ENCODE data around the gene MAP4K4. TPM values are rescaled to one million over a fixed set of nuclear protein-coding genes. Genes with fewer than 3 reads are reported as not detected.

The MAP4K4 gene
- total RNA-seq, 1 experiment from 2014 or later: 132 TPM

GRCh38 chr2:101655702-101656422 lies 41.6 kb upstream of the MAP4K4 start:
- Mint-ChIP-seq H3K27ac (no peak overlapping the region; a peak in 1 of 7 replicates), H3K36me3 (ENCODE audit: insufficient read depth in 1 of 3, low read depth in 3 of 3) (peaks cover 0 to 4% (median 0%) of the 10 kb centered on the region in 3 experiments; a peak in 1 of 7 replicates), H3K9me3 (no peaks in the 10 kb centered on the region; a peak in 3 of 5 replicates), H3K4me1 (peaks cover 6 to 7% of the 10 kb centered on the region in 2 experiments; a peak in 2 of 4 replicates), H3K27me3 (ENCODE audit: low read depth) (no peaks in the 10 kb centered on the region), H3K4me3 (no peak overlapping the region)
- Histone ChIP-seq H3K27ac (ENCODE audit: insufficient read length, low read depth, low read length) (no peak overlapping the region), H4K20me1 (ENCODE audit: control insufficient read depth, insufficient read depth, insufficient read length) (no peaks in the 10 kb centered on the region), H3K56ac (ENCODE audit: insufficient read length, low read depth, low read length) (no peak overlapping the region), H3K27me3 (ENCODE audit: insufficient read depth, low read length) (no peaks in the 10 kb centered on the region), H2BK20ac (ENCODE audit: low read depth, low read length, poor library complexity, severe bottlenecking) (no peak overlapping the region), H3K9ac (ENCODE audit: extremely low read depth, insufficient read length, low read length) (no peak overlapping the region), H2BK15ac (ENCODE audit: low read depth, low read length) (no peak overlapping the region), H4K8ac (replicated peaks; ENCODE audit: insufficient read length, low read depth, low read length) (no peak overlapping the region), H3K23me2 (ENCODE audit: insufficient read length, low read depth, low read length, poor library complexity, severe bottlenecking) (peaks cover 1% of the 10 kb centered on the region), H3K4ac (ENCODE audit: low read depth, low read length) (no peak overlapping the region), H3K9me3 (ENCODE audit: control insufficient read depth, low read depth, low read length) (no peaks in the 10 kb centered on the region), H3K79me2 (ENCODE audit: insufficient read depth, low read length) (no peaks in the 10 kb centered on the region), H2BK5ac (ENCODE audit: insufficient read length, low read length) (no peak overlapping the region), H4K91ac (ENCODE audit: insufficient read length, low read depth, low read length) (no peak overlapping the region), H2AFZ (ENCODE audit: low read length) (no peak overlapping the region), H3K23ac (ENCODE audit: insufficient read length, low read depth, low read length) (no peak overlapping the region), H4K5ac (ENCODE audit: insufficient read length, low read depth, low read length) (no peak overlapping the region), H2AK5ac (ENCODE audit: insufficient read length, low read length) (no peak overlapping the region), H2BK12ac (ENCODE audit: insufficient read length, low read depth, low read length) (no peak overlapping the region), H3K4me1 (ENCODE audit: insufficient read depth, low read length) (no peaks in the 10 kb centered on the region), H3K14ac (ENCODE audit: insufficient read depth, low read length) (no peak overlapping the region), H3T11ph (ENCODE audit: low read length) (no peak overlapping the region), H3K79me1 (ENCODE audit: insufficient read depth, low read depth, low read length, poor library complexity, severe bottlenecking) (no peaks in the 10 kb centered on the region), H3K4me2 (ENCODE audit: insufficient read depth, insufficient read length, low read length) (no peak overlapping the region), H3K18ac (ENCODE audit: insufficient read length, low read depth, low read length) (no peak overlapping the region), H2BK120ac (ENCODE audit: low read depth, low read length, poor library complexity, severe bottlenecking) (no peak overlapping the region)
- no peak for TF ChIP-seq CTCF (conservative IDR thresholded peaks at IDR 0.05)
- no CpG with 5 or more reads among the region's 5 CpGs for WGBS (ENCODE audit: extremely low coverage, insufficient read length, low lambda C conversion rate)
- DNase-seq: no peak

All from H9 (cell line).